Measurements from ENCODE around the gene ANK3. TPM values are rescaled to one million over a fixed set of nuclear protein-coding genes. Genes with fewer than 3 reads are reported as not detected.

Gene ANK3
- total RNA-seq, 1 donor from 2014 or later = 87.6 TPM

- no peak for TF ChIP-seq CTCF (IDR thresholded peaks at IDR 0.05; ENCODE audit: unreplicated experiment)
- no peak overlapping the region for H3K27ac Mint-ChIP-seq
- no peaks in the 10 kb centered on the region for H3K36me3 Mint-ChIP-seq (ENCODE audit: insufficient read depth)
These were observed 364.4 kb downstream of the ANK3 start for GRCh38 chr10:60025279-60025678.

GRCh38 chr10:60024506-60024905 is 365.2 kb downstream of the ANK3 start:
- no peaks in the 10 kb centered on the region for H3K9me3 Mint-ChIP-seq (ENCODE audit: low read depth)
- DNase-seq (ENCODE audit: low spot score, unreplicated experiment) = no peak
- no peaks in the 10 kb centered on the region for H3K36me3 Mint-ChIP-seq (ENCODE audit: insufficient read depth)
- no peaks in the 10 kb centered on the region for H3K4me1 Mint-ChIP-seq (ENCODE audit: low read depth)
- H3K27me3 Mint-ChIP-seq = no peaks in the 10 kb centered on the region
- TF ChIP-seq CTCF (IDR thresholded peaks at IDR 0.05; ENCODE audit: unreplicated experiment) = no peak
- no peak overlapping the region for H3K4me3 Mint-ChIP-seq (ENCODE audit: low read depth)
- H3K27ac Mint-ChIP-seq = no peak overlapping the region

More at GRCh38 chr10:60025279-60025678, 364.4 kb downstream of the ANK3 start:
- H3K9me3 Mint-ChIP-seq (ENCODE audit: low read depth) = no peaks in the 10 kb centered on the region
- H3K27me3 Mint-ChIP-seq = no peaks in the 10 kb centered on the region
- no peak overlapping the region for H3K4me3 Mint-ChIP-seq (ENCODE audit: low read depth)
- H3K4me1 Mint-ChIP-seq (ENCODE audit: low read depth) = no peaks in the 10 kb centered on the region
- DNase-seq (ENCODE audit: low spot score, unreplicated experiment) = no peak

GRCh38 chr10:60023155-60023877 is 366.4 kb downstream of the ANK3 start:
- Mint-ChIP-seq H3K27me3 (no peaks in the 10 kb centered on the region), H3K36me3 (ENCODE audit: insufficient read depth) (no peaks in the 10 kb centered on the region), H3K4me3 (ENCODE audit: low read depth) (no peak overlapping the region), H3K27ac (no peak overlapping the region), H3K4me1 (ENCODE audit: low read depth) (no peaks in the 10 kb centered on the region), H3K9me3 (ENCODE audit: low read depth) (no peaks in the 10 kb centered on the region)
- DNase-seq (ENCODE audit: low spot score, unreplicated experiment) = no peak
- no peak for TF ChIP-seq CTCF (IDR thresholded peaks at IDR 0.05; ENCODE audit: unreplicated experiment)

GRCh38 chr10:60021361-60021760 is 368.3 kb downstream of the ANK3 start:
- Mint-ChIP-seq H3K4me3 (ENCODE audit: low read depth) (no peak overlapping the region), H3K4me1 (ENCODE audit: low read depth) (no peaks in the 10 kb centered on the region), H3K27me3 (no peaks in the 10 kb centered on the region), H3K36me3 (ENCODE audit: insufficient read depth) (no peaks in the 10 kb centered on the region), H3K9me3 (ENCODE audit: low read depth) (no peaks in the 10 kb centered on the region), H3K27ac (no peak overlapping the region)
- TF ChIP-seq CTCF (IDR thresholded peaks at IDR 0.05; ENCODE audit: unreplicated experiment) = no peak
- DNase-seq (ENCODE audit: low spot score, unreplicated experiment) = no peak

GRCh38 chr10:60016794-60017193 is 372.9 kb downstream of the ANK3 start:
- no peak for TF ChIP-seq CTCF (IDR thresholded peaks at IDR 0.05; ENCODE audit: unreplicated experiment)
- no peak overlapping the region for H3K27ac Mint-ChIP-seq
- no peak overlapping the region for H3K4me3 Mint-ChIP-seq (ENCODE audit: low read depth)
- no peak for DNase-seq (ENCODE audit: low spot score, unreplicated experiment)
- no peaks in the 10 kb centered on the region for H3K36me3 Mint-ChIP-seq (ENCODE audit: insufficient read depth)
- H3K27me3 Mint-ChIP-seq = no peaks in the 10 kb centered on the region
- no peaks in the 10 kb centered on the region for H3K4me1 Mint-ChIP-seq (ENCODE audit: low read depth)
- peaks cover 5% of the 10 kb centered on the region for H3K9me3 Mint-ChIP-seq (ENCODE audit: low read depth)
